Cardiac fibroblast (primary cell): Measurements from ENCODE around the gene LDLRAD3.

Source experiments
- DNase-seq, 2 donors: peaks; one replicate each; pipeline versions ENCODE4 v3.0.0 to v3.0.0-alpha.2; 2010; ENCODE audit warnings: low read depth in 2 of 2
- H3K4me3 ChIP-seq, 2 donors: replicated peaks in 1 of 2; 1 replicate in 1 of 2; 2 replicates in 1 of 2; pipeline ENCODE4 v1.5.1; 2011; ENCODE audit warnings: low read depth in 2 of 2, low read length in 2 of 2, mild to moderate bottlenecking in 2 of 2, moderate library complexity in 1 of 2
- TF ChIP-seq, protein P1 (sequence below): IDR thresholded peaks from one replicate; pipeline ENCODE4 v1.5.1; 2011; ENCODE audit warnings: low read depth, mild to moderate bottlenecking, low read length, inconsistent platforms

Gene LDLRAD3

DNA sequence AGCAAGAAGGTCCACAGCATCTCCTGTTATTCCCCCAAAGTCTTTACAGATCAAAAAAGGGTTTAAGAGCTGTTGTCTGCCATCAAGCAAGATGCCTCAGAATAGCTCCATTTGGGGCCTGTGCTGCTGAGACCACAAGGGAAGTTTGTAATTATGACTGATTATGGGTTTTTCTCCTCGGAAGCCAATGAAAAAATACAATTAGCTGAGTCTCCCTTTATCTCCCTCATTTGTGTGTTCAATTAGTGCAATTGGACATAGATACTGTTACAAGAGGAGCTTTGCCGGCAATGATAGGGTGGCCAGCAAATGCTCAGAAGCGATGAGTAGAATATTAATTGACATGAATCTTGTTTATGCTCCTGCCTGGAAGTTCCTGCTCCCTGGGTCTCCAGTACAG is 261.7 kb downstream of the LDLRAD3 start:
- H3K4me3 ChIP-seq: no peak overlapping the region
- no peak for DNase-seq

DNA sequence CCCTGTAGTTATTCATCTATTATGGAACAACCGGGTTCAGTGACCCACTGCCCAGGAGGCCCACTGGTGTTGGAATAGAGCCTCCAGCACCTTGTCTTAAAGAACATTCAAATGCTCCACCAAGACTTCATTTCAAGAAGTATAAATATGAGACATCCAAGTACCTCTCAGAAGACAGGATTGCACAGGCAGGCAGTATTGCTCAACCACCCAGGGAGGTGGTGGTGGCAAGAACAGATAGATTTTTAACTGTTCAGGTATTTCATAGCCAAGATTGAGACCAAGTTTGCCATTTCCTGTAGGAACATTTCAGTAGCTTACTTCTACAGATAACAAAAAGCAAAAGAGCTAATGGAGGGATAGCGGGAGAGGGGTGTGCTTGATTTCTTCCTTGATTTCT is 266.7 kb downstream of the LDLRAD3 start:
- no peak overlapping the region for H3K4me3 ChIP-seq
- TF ChIP-seq, protein P1, sequence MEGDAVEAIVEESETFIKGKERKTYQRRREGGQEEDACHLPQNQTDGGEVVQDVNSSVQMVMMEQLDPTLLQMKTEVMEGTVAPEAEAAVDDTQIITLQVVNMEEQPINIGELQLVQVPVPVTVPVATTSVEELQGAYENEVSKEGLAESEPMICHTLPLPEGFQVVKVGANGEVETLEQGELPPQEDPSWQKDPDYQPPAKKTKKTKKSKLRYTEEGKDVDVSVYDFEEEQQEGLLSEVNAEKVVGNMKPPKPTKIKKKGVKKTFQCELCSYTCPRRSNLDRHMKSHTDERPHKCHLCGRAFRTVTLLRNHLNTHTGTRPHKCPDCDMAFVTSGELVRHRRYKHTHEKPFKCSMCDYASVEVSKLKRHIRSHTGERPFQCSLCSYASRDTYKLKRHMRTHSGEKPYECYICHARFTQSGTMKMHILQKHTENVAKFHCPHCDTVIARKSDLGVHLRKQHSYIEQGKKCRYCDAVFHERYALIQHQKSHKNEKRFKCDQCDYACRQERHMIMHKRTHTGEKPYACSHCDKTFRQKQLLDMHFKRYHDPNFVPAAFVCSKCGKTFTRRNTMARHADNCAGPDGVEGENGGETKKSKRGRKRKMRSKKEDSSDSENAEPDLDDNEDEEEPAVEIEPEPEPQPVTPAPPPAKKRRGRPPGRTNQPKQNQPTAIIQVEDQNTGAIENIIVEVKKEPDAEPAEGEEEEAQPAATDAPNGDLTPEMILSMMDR: no peak
- peak in 1 of 2 donors; percentile 23 for DNase-seq

More for the DNA sequence above, 261.7 kb downstream of the LDLRAD3 start:
- TF ChIP-seq, protein P1: no peak

DNA sequence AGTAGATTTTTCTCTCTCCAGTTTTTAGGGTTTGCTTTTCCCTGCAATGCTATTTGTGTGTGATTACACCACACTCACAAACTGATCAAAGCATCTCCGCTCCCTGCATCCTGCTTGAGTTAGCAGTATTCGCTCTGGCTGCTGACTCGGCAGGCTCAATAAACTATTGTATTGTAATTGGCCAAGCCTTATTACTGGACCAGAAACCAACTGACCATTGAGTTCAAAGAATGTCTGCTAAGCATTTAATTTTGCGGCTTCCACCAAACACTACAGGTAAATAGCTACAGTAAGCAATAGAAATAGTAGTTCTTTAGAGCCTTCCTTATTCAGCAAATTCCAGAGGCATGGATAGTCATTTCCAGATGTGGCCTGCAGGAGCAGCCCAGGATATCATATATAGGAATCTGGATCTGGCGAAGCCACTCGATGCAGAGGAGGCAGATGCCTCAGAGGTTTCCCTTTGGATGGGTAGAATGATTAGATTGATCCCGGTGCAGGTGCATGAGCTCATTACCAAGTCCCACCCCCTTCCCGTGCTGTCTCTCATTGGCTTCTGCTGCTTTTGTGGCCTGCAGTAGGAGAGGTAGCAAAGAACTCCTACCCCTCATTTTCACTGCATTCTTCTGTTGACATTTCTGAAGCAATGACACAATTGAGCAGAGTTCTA is 268.0 kb downstream of the LDLRAD3 start:
- H3K4me3 ChIP-seq: no peak overlapping the region
- TF ChIP-seq, protein P1: no peak
- DNase-seq: no peak

DNA sequence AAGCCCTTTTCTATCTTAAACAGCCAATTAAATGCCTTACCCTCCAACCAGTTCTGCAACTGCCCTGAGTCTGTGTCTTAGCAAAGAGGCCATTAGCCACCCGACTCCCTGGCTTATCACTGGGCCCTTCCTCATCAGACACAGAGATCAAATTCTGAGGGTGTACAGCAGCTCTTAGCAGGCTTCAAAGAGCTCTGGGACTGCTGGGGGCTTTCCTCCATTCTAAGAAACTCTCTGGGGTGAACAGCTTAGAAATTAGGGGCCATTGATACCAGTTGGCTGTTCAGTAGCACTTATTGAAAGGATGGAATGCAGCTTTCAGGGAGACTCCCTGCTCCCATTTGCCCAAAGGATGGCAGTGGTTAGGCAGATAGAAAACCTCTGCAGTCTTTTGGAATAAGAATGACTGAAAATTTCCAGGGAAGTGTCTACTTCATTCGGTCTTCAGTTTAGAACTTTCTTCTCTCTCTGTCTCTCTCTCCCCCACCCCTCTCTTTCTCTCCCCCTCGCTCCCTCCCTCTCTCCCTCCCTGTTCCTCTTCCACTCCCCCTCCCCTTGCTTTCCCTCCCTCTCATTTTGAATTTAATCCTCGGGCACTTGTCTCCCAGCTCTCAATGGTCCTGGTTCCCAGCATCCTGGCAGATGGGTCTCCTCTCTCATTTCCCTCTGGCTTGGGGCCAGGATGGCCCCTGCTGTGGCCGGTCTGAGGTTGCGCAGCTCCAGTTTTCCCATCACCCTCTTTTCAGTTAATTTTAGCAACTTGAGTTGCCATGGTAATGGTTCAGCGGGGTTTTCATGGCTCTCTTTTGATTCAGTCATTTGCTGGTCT is 268.9 kb downstream of the LDLRAD3 start:
- no peak for DNase-seq
- TF ChIP-seq, protein P1: no peak
- H3K4me3 ChIP-seq: no peak overlapping the region

DNA sequence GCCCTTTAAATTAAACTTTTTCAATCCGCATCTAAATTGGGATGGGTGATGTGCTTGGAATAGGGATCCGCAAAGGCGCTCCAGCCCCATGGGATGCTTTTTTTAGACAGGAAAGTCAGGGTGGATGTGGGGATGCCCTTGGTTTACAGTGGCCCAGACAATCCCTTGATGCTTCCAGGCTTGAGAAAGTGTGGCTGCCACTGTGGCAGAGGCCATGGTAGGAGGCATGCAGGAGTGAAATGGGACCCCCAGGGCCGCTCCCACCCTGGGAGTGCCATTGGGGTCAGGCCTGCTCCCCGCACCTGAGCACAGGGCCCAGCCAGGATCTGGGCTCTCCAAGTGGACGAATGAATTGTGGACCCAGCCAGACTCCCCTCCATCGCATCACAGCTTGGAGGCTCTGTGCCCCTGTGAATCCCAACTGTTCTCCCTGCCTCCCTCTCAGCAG is 269.6 kb downstream of the LDLRAD3 start:
- TF ChIP-seq, protein P1: no peak
- no peak for DNase-seq
- H3K4me3 ChIP-seq: no peak overlapping the region

DNA sequence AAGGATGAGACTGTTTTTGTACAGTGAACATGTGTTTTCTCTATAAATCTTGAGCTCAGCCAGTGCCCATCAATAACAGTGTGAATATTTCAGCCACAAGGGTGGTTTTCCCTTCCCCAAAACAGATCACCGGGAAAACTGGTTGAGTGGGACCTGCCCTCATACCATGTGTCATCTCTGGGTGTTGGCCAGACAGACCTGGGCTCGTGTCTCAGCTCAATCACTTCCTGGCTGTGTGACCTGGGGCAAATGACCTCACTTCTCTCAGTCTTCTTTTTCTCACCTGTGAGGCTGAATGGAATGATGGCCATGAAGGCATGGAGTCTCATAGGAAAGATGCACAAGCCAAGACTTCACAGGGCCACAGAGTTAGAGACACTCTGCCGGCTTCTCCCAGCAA is 270.6 kb downstream of the LDLRAD3 start:
- TF ChIP-seq, protein P1: no peak
- H3K4me3 ChIP-seq: no peak overlapping the region
- no peak for DNase-seq
